Fibroblast of mammary gland (primary cell): ENCODE results near the gene CRABP1.

Source experiments
- DNase-seq: peaks from one replicate; pipeline ENCODE4 v3.0.0-alpha.2; 2010; ENCODE audit warnings: low read depth
- H3K4me3 ChIP-seq: 2 replicates; pipeline ENCODE4 v1.5.1; 2011; ENCODE audit warnings: low read depth, mild to moderate bottlenecking, low read length, moderate library complexity; ENCODE audit not compliant: control insufficient read depth
- CTCF ChIP-seq: conservative IDR thresholded peaks from 2 replicates; pipeline ENCODE4 v1.5.1; 2011; ENCODE audit warnings: low read depth, low read length, inconsistent platforms; ENCODE audit not compliant: control insufficient read depth, insufficient read depth

CRABP1 gene

GRCh38 chr15:78322243-78322642, 17.9 kb upstream of the CRABP1 start:
- no peak overlapping the region for H3K4me3 ChIP-seq
- no peak for TF ChIP-seq CTCF
- no peak for DNase-seq

- TF ChIP-seq CTCF: no peak
- H3K4me3 ChIP-seq: no peak overlapping the region
- DNase-seq: no peak
These were observed 17.2 kb upstream of the CRABP1 start for GRCh38 chr15:78322724-78323521.

GRCh38 chr15:78323693-78324092, 16.5 kb upstream of the CRABP1 start:
- no peak for TF ChIP-seq CTCF
- DNase-seq: no peak
- H3K4me3 ChIP-seq: no peak overlapping the region

- no peak for TF ChIP-seq CTCF
- DNase-seq: no peak
- no peak overlapping the region for H3K4me3 ChIP-seq
These were observed 16.0 kb upstream of the CRABP1 start for GRCh38 chr15:78324144-78324543.

- no peak for TF ChIP-seq CTCF
- no peak overlapping the region for H3K4me3 ChIP-seq
- DNase-seq: no peak
These were observed 14.9 kb upstream of the CRABP1 start for GRCh38 chr15:78325092-78325843.

DNA sequence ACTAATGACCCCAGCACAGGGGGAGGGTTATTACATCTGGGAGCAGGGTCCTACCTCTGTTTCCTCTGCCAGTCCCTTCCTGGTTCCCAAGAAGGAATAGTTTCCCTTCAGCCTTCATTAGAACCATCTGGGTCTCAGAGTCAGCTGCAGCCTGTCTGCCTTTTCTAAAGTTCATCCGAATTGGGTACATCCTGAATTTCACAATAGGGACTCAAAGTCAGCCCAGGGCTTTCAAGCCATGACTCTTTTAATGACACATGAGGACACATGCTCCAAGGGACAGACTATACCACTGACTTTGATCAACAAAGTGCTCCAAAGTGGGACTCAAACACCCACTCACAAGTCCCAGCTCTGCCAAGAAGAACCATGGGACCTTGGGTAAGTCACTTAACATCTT, 12.7 kb upstream of the CRABP1 start:
- peak; percentile 32 for DNase-seq
- no peak overlapping the region for H3K4me3 ChIP-seq
- no peak for TF ChIP-seq CTCF

DNA sequence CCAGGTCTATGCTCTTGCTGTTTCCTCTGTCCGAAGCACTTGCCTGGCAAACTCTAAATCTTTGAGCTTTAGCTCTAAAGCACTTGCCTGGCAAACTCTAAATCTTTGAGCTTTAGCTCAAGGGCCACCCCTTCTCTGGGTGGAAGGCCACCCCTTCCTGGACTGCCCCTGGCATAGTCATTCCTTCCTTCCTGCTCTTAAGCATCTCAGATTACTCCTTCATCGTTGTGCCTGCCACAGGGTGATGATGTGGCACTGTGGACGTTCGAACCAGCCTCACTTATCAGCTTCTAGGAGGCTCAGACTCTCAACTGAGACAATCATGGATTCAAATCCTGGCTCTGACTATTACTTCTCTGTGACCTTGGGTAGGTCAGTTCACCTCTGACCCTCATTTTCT, 10.5 kb upstream of the CRABP1 start:
- DNase-seq: no peak
- H3K4me3 ChIP-seq: no peak overlapping the region
- TF ChIP-seq CTCF: no peak
